Stomach (tissue), 4 donors: ENCODE measurements around the gene RAET1G.
"Not testable (repeated sequence)": the region's sequence is repeated elsewhere in the genome, so short reads cannot be mapped to it uniquely, and the experiment has no call there.

Experiments used
- EP300 ChIP-seq: sonication (generic); formaldehyde crosslinking; IDR thresholded peaks from one replicate; pipeline ENCODE4 v1.6.1; 2017; ENCODE audit warnings: antibody characterized with exemption
- POLR2A ChIP-seq, 4 donors: fragments of 450-650 bp; IDR thresholded peaks; one replicate each; pipeline ENCODE4 v1.6.1; 2016; ENCODE audit warnings: antibody characterized with exemption in 4 of 4, control low read depth in 2 of 4, mild to moderate bottlenecking in 1 of 4, moderate library complexity in 1 of 4
- TF ChIP-seq, protein P1 (sequence below), 7 experiments: fragments of 450-650 bp in 4 of 7; fragments of 200-600 bp in 3 of 7; sonication (generic) in 3 of 7; IDR thresholded peaks; one replicate each; pipeline ENCODE4 v1.5.1; 2016 to 2019; ENCODE audit warnings: antibody characterized with exemption in 7 of 7, control low read depth in 2 of 7, mild to moderate bottlenecking in 1 of 7

DNA sequence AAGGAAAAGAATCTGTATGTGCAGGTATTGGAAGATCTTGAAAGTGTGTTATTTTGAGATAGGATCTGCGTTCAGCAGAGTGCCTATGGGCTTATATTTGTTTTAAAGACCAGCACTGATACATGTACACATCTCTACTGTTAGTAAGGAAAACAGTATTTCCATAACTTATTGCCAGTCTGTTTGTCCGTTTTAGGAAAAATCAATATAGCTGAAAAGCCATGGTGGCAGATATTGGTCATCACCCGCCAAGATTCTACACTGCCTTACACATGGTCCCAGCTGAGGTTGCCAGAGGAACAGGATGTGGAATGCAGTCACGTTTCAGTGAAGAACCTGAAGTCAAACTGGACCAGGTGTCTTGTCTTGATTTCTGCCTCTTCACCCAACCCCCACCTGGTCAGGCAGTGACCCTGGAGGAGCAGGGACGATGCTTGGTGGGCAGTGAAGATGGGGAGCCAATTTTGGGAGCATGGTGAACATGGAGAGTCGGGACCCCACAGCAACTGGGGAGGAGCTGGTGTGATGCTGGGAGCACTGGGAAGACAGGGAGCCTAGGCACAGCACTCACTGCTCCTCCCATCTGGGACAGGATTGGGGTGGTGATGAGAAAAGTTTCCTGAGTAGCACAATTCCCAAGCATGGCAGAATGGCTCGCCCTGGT is 32.9 kb upstream of the RAET1G start:
- TF ChIP-seq, protein P1, sequence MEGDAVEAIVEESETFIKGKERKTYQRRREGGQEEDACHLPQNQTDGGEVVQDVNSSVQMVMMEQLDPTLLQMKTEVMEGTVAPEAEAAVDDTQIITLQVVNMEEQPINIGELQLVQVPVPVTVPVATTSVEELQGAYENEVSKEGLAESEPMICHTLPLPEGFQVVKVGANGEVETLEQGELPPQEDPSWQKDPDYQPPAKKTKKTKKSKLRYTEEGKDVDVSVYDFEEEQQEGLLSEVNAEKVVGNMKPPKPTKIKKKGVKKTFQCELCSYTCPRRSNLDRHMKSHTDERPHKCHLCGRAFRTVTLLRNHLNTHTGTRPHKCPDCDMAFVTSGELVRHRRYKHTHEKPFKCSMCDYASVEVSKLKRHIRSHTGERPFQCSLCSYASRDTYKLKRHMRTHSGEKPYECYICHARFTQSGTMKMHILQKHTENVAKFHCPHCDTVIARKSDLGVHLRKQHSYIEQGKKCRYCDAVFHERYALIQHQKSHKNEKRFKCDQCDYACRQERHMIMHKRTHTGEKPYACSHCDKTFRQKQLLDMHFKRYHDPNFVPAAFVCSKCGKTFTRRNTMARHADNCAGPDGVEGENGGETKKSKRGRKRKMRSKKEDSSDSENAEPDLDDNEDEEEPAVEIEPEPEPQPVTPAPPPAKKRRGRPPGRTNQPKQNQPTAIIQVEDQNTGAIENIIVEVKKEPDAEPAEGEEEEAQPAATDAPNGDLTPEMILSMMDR (IDR thresholded peaks at IDR 0.05) = not testable (repeated sequence)
- TF ChIP-seq EP300; POLR2A (IDR thresholded peaks at IDR 0.05): not testable (repeated sequence)
